H9 (cell line): Measurements from ENCODE around the gene VPS26B. TPM values are rescaled to one million over a fixed set of nuclear protein-coding genes. Genes with fewer than 3 reads are reported as not detected.

Experiments used
- DNase-seq: peaks from one replicate; pipeline ENCODE4 v3.0.0-alpha.2; 2017
- H2AFZ ChIP-seq: one replicate; pipeline ENCODE4 v1.6.1; 2013; ENCODE audit warnings: mild to moderate bottlenecking, low read length, control low read depth, moderate library complexity
- H2AK5ac ChIP-seq: 2 replicates; pipeline ENCODE4 v1.6.1; 2013; ENCODE audit warnings: low read length, control low read depth, mixed read lengths; ENCODE audit not compliant: insufficient read length
- H2BK120ac ChIP-seq: one replicate; pipeline ENCODE4 v1.6.1; 2013; ENCODE audit warnings: low read depth, mild to moderate bottlenecking, low read length, control low read depth, inconsistent platforms; ENCODE audit not compliant: poor library complexity, severe bottlenecking
- H2BK12ac ChIP-seq: 2 replicates; pipeline ENCODE4 v1.6.1; 2013; ENCODE audit warnings: low read length, control low read depth, mixed read lengths, low read depth; ENCODE audit not compliant: insufficient read length
- H2BK15ac ChIP-seq: 2 replicates; pipeline ENCODE4 v1.6.1; 2013; ENCODE audit warnings: low read depth, low read length, control low read depth
- H2BK20ac ChIP-seq: one replicate; pipeline ENCODE4 v1.6.1; 2013; ENCODE audit warnings: low read depth, mild to moderate bottlenecking, low read length, control low read depth, inconsistent platforms; ENCODE audit not compliant: poor library complexity, severe bottlenecking
- H2BK5ac ChIP-seq: 2 replicates; pipeline ENCODE4 v1.6.1; 2013; ENCODE audit warnings: low read length, control low read depth, mixed read lengths; ENCODE audit not compliant: insufficient read length
- H3K14ac ChIP-seq: 2 replicates; pipeline ENCODE4 v1.6.1; 2013; ENCODE audit warnings: low read length, control low read depth; ENCODE audit not compliant: insufficient read depth
- H3K18ac ChIP-seq: 2 replicates; pipeline ENCODE4 v1.6.1; 2013; ENCODE audit warnings: low read depth, mild to moderate bottlenecking, mixed read lengths, low read length, control low read depth; ENCODE audit not compliant: insufficient read length
- H3K23ac ChIP-seq: 2 replicates; pipeline ENCODE4 v1.6.1; 2013; ENCODE audit warnings: low read length, control low read depth, mixed read lengths, low read depth; ENCODE audit not compliant: insufficient read length
- H3K23me2 ChIP-seq: 2 replicates; pipeline ENCODE4 v1.6.1; 2013; ENCODE audit warnings: low read depth, mild to moderate bottlenecking, mixed read lengths, low read length, control low read depth; ENCODE audit not compliant: insufficient read length, poor library complexity, severe bottlenecking
- H3K27ac ChIP-seq: 2 replicates; pipeline ENCODE4 v1.5.1; 2013; ENCODE audit warnings: low read length, control low read depth, mixed read lengths, low read depth; ENCODE audit not compliant: insufficient read length
- H3K27me3 ChIP-seq: 2 replicates; pipeline ENCODE4 v1.6.1; 2013; ENCODE audit warnings: low read length, control low read depth, inconsistent platforms; ENCODE audit not compliant: insufficient read depth
- H3K4ac ChIP-seq: 2 replicates; pipeline ENCODE4 v1.6.1; 2013; ENCODE audit warnings: low read depth, mild to moderate bottlenecking, control low read depth, inconsistent platforms, low read length, moderate library complexity
- H3K4me1 ChIP-seq: 2 replicates; pipeline ENCODE4 v1.6.1; 2013; ENCODE audit warnings: low read length, control low read depth, inconsistent platforms; ENCODE audit not compliant: insufficient read depth
- H3K4me2 ChIP-seq: 2 replicates; pipeline ENCODE4 v1.6.1; 2013; ENCODE audit warnings: low read length, control low read depth, mixed read lengths; ENCODE audit not compliant: insufficient read length, insufficient read depth
- H3K56ac ChIP-seq: 2 replicates; pipeline ENCODE4 v1.6.1; 2013; ENCODE audit warnings: low read depth, mild to moderate bottlenecking, mixed read lengths, low read length, control low read depth; ENCODE audit not compliant: insufficient read length
- H3K79me1 ChIP-seq: 2 replicates; pipeline ENCODE4 v1.6.1; 2013; ENCODE audit warnings: low read depth, mild to moderate bottlenecking, moderate library complexity, low read length, control low read depth, inconsistent platforms; ENCODE audit not compliant: insufficient read depth, poor library complexity, severe bottlenecking
- H3K79me2 ChIP-seq: 2 replicates; pipeline ENCODE4 v1.6.1; 2013; ENCODE audit warnings: low read length, control low read depth, inconsistent platforms; ENCODE audit not compliant: insufficient read depth
- H3K9ac ChIP-seq: 2 replicates; pipeline ENCODE4 v1.6.1; 2013; ENCODE audit warnings: low read length, control low read depth, mixed read lengths; ENCODE audit not compliant: insufficient read length; ENCODE audit errors: extremely low read depth
- H3K9me3 ChIP-seq: one replicate; pipeline ENCODE4 v1.6.1; 2013; ENCODE audit warnings: low read depth, low read length, inconsistent platforms; ENCODE audit not compliant: control insufficient read depth
- H3T11ph ChIP-seq: one replicate; pipeline ENCODE4 v1.6.1; 2013; ENCODE audit warnings: mild to moderate bottlenecking, low read length, control low read depth, inconsistent platforms
- H4K20me1 ChIP-seq: one replicate; pipeline ENCODE4 v1.6.1; 2013; ENCODE audit not compliant: control insufficient read depth, insufficient read length, insufficient read depth
- H4K5ac ChIP-seq: 2 replicates; pipeline ENCODE4 v1.6.1; 2013; ENCODE audit warnings: low read depth, mild to moderate bottlenecking, mixed read lengths, low read length, control low read depth; ENCODE audit not compliant: insufficient read length
- H4K8ac ChIP-seq: replicated peaks from 2 replicates; pipeline ENCODE4 v1.6.1; 2013; ENCODE audit warnings: low read length, control low read depth, mixed read lengths, low read depth; ENCODE audit not compliant: insufficient read length
- H4K91ac ChIP-seq: 2 replicates; pipeline ENCODE4 v1.6.1; 2013; ENCODE audit warnings: low read depth, mild to moderate bottlenecking, moderate library complexity, mixed read lengths, low read length, control low read depth; ENCODE audit not compliant: insufficient read length
- H3K27ac Mint-ChIP-seq, 3 experiments: 2 replicates in 2 of 3; 3 replicates in 1 of 3; pipeline ENCODE4 v1.8.0; 2020 to 2021; ENCODE audit warnings: mixed read lengths in 3 of 3, mild to moderate bottlenecking in 1 of 3, moderate library complexity in 1 of 3
- H3K27me3 Mint-ChIP-seq: 2 replicates; pipeline ENCODE4 v1.8.0; 2021; ENCODE audit warnings: low read depth, mild to moderate bottlenecking, moderate library complexity, mixed read lengths
- H3K36me3 Mint-ChIP-seq, 3 experiments: 2 replicates in 2 of 3; 3 replicates in 1 of 3; pipeline ENCODE4 v1.8.0; 2020 to 2021; ENCODE audit warnings: low read depth in 3 of 3, mixed read lengths in 3 of 3; ENCODE audit not compliant: insufficient read depth in 1 of 3
- H3K4me1 Mint-ChIP-seq, 2 experiments: 2 replicates each; pipeline ENCODE4 v1.8.0; 2020; ENCODE audit warnings: mixed read lengths in 2 of 2
- H3K4me3 Mint-ChIP-seq, 2 experiments: 2 replicates in 1 of 2; 3 replicates in 1 of 2; pipeline ENCODE4 v1.8.0; 2020 to 2021; ENCODE audit warnings: mild to moderate bottlenecking in 2 of 2, mixed read lengths in 2 of 2, moderate library complexity in 1 of 2
- H3K9me3 Mint-ChIP-seq, 2 experiments: 2 replicates in 1 of 2; 3 replicates in 1 of 2; pipeline ENCODE4 v1.8.0; 2020; ENCODE audit warnings: mild to moderate bottlenecking in 2 of 2, mixed read lengths in 2 of 2, moderate library complexity in 1 of 2
- WGBS: extraction: QIAGEN DNeasy Blood & Tissue Kit; methylation state at CpG from one replicate; pipeline ENCODE4 v1.1.7; 2013; ENCODE audit warnings: missing lambda C conversion rate, low lambda C conversion rate, mixed read lengths; ENCODE audit not compliant: insufficient read length; ENCODE audit errors: extremely low coverage; 5-methylcytosine and 5-hydroxymethylcytosine counted together
- total RNA-seq: library from RNA; stranded (reverse); gene quantifications from 2 replicates; pipeline ENCODE4 v1.2.1, GENCODE V29; 2021
- TF ChIP-seq, protein P1 (sequence below): fragments of 200-600 bp; sonication (generic); conservative IDR thresholded peaks from 3 replicates; pipeline ENCODE4 v1.8.0; 2021; ENCODE audit warnings: antibody characterized with exemption, mild to moderate bottlenecking

VPS26B gene
- total RNA-seq, 1 experiment from 2014 or later = 27.5 TPM

DNA sequence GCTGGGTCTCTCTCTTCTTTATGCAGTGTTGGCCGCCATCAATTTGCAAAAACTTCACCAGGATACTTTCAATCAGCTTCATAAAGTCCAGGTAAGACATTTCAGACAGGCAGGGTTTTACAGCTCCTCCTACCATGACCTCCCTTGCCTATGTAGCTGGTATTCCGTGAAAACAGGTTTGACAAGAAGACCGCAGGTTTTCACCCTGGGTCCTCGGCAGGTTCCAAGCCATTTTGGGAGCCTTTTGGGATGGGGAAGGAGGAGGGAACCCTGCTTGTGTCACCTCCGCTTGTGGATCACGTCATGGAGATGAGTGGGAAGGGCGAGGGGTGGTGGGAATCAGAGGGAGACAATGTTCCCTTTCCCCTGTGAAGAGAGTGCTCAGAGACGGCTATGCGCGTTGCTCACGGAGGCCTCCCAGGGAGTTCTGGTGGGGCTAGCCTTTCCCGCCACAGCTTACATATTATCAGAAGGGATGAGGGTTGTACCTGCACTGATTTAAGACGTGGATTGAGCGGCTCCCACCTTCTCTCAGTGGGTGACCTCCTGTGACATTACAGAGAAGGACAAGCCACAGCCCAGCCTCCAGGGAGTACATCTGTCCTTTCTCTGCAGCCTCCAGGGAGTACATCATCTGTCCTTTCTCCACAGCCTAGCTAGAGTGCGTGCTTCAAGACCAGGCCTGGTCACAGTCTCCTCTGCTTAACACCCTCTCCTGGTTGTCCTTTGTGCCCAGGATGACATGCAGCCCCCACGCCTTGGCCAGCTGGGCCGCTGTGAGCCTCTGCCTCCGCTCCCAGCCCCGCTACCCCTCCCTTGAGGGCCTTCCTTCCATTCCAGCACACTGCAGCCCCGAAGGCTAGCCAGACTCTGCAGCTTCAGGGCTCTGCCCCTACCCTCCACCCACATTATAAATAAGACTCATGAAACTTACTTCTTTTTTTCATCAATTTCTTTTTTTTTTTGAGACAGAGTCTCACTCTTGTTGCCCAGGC, 68.9 kb downstream of the VPS26B start:
- Histone ChIP-seq H3K4me1 (no peaks in the 10 kb centered on the region), H3K23me2 (no peaks in the 10 kb centered on the region), H3T11ph (no peak overlapping the region), H2AFZ (no peak overlapping the region), H3K18ac (no peak overlapping the region), H3K27me3 (no peaks in the 10 kb centered on the region), H3K79me1 (no peaks in the 10 kb centered on the region), H4K20me1 (no peaks in the 10 kb centered on the region), H4K8ac (no peak overlapping the region), H3K56ac (no peak overlapping the region), H2BK12ac (no peak overlapping the region), H3K9me3 (no peaks in the 10 kb centered on the region), H4K5ac (no peak overlapping the region), H3K27ac (no peak overlapping the region), H3K14ac (no peak overlapping the region), H2BK120ac (no peak overlapping the region), H3K4me2 (no peak overlapping the region), H3K23ac (no peak overlapping the region), H3K4ac (no peak overlapping the region), H4K91ac (no peak overlapping the region), H2BK20ac (no peak overlapping the region), H2BK5ac (no peak overlapping the region), H2AK5ac (no peak overlapping the region), H3K9ac (no peak overlapping the region), H2BK15ac (no peak overlapping the region), H3K79me2 (no peaks in the 10 kb centered on the region)
- TF ChIP-seq, protein P1, sequence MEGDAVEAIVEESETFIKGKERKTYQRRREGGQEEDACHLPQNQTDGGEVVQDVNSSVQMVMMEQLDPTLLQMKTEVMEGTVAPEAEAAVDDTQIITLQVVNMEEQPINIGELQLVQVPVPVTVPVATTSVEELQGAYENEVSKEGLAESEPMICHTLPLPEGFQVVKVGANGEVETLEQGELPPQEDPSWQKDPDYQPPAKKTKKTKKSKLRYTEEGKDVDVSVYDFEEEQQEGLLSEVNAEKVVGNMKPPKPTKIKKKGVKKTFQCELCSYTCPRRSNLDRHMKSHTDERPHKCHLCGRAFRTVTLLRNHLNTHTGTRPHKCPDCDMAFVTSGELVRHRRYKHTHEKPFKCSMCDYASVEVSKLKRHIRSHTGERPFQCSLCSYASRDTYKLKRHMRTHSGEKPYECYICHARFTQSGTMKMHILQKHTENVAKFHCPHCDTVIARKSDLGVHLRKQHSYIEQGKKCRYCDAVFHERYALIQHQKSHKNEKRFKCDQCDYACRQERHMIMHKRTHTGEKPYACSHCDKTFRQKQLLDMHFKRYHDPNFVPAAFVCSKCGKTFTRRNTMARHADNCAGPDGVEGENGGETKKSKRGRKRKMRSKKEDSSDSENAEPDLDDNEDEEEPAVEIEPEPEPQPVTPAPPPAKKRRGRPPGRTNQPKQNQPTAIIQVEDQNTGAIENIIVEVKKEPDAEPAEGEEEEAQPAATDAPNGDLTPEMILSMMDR = no peak
- H3K36me3 Mint-ChIP-seq = peaks cover 9 to 36% (median 20%) of the 10 kb centered on the region in 3 experiments; a peak in 6 of 7 replicates
- no peaks in the 10 kb centered on the region for H3K27me3 Mint-ChIP-seq
- WGBS = no CpG with 5 or more reads among the region's 20 CpGs
- no peak for DNase-seq
- no peak overlapping the region for H3K4me3 Mint-ChIP-seq
- peak overlapping the region in 1 of 3 experiments; percentile 41; a peak in 1 of 7 replicates for H3K27ac Mint-ChIP-seq
- peaks cover 8 to 11% of the 10 kb centered on the region in 2 experiments for H3K4me1 Mint-ChIP-seq
- H3K9me3 Mint-ChIP-seq = no peaks in the 10 kb centered on the region
